Measurements from ENCODE around the gene MINDY1.

GRCh38 chr1:151009674-151010345 lies 3.1 kb upstream of the MINDY1 start:
- no peak for TF ChIP-seq POLR2A (IDR thresholded peaks at IDR 0.05)
- no peak for TF ChIP-seq CTCF (IDR thresholded peaks at IDR 0.05)

Data from breast epithelium (tissue), 3 donors.